HG02798 (cell line): ENCODE results near the gene CAD.
"Not testable (repeated sequence)": the region's sequence is repeated elsewhere in the genome, so short reads cannot be mapped to it uniquely, and the experiment has no call there.

Experiments
- ATAC-seq: cut with Tn5 transposase; IDR thresholded peaks from one replicate; pipeline ENCODE4 v1.9.1; 2021; ENCODE audit warnings: mild to moderate bottlenecking; ENCODE audit not compliant: unreplicated experiment, poor library complexity

Gene CAD

DNA sequence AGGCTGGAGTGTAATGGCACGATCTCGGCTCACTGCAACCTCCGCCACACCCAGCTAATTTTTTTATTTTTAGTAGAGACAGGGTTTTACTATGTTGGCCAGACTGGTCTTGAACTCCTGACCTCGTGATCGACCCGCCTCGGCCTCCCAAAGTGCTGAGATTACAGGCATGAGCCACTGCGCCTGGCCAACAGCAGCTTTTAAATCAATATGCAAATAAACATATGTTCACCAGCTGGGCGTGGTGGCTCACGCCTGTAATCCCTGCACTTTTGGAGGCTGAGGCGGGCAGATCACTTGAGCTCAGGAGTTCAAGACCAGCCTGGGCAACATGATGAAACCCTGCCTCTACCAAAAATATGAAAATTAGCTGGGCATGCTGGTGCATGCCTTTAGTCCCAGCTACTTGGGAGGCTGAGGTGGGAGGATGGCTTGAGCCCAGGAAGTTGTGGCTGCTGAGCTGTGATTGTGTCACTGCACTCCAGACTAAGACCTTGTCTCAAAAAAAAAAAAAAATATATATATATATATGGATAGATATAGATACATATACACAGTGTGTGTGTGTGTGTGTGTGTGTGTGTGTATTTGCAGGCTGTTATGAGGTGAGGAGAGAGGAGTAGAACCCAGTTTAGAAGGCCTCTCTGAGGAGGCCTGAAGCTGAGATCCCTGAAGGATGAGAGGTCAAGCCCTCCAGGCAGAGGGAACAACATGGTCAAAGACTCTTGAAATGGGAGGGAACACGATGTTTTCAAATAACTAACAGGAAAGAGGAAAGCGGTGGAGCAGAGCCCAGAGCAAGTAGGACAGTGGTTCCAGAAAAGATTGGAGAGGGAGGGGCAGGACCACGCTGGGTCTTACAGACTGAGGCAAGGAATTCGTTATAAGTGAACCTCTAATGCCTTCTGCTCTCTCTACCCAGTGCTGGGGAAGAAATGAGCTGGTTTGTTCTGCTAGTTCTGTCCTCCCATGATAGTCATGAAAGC lies 55.7 kb downstream of the CAD start:
- ATAC-seq = not testable (repeated sequence)

GRCh38 chr2:27275211-27276150 lies 58.3 kb downstream of the CAD start, which contains the start of gene DNAJC5G:
Gene DNAJC5G (plus strand): TSS chr2:27275433. CDS start chr2:27276729, 1,296 bp downstream.
- ATAC-seq = no peak

GRCh38 chr2:27278010-27278409 lies 60.8 kb downstream of the CAD start:
- no peak for ATAC-seq

DNA sequence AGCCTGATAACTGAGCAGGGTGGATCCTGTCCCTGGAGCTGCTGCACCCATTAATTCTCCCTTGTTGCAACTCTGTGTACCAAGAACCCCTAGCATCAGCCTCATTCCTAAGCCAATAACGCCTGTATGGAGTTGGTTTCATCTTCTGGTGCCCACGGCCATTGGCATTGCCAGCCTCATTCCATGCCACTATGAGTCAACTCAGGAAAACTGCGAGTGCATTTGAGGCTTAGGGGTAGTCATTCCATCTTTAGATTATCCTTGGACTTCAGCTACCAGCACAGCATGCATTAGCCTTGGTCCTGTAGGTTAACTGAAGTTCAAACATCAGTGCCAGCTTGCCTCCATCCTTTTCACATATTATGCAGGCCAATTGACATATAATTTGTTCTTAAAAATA lies 63.7 kb downstream of the CAD start:
- no peak for ATAC-seq

GRCh38 chr2:27281442-27281841 lies 64.3 kb downstream of the CAD start:
- ATAC-seq = no peak

- ATAC-seq = no peak
Measured at GRCh38 chr2:27281855-27282559, 64.8 kb downstream of the CAD start, which contains the start of gene TRIM54. Gene TRIM54 (plus strand): TSS chr2:27282429. CDS start chr2:27282732, 303 bp downstream.

DNA sequence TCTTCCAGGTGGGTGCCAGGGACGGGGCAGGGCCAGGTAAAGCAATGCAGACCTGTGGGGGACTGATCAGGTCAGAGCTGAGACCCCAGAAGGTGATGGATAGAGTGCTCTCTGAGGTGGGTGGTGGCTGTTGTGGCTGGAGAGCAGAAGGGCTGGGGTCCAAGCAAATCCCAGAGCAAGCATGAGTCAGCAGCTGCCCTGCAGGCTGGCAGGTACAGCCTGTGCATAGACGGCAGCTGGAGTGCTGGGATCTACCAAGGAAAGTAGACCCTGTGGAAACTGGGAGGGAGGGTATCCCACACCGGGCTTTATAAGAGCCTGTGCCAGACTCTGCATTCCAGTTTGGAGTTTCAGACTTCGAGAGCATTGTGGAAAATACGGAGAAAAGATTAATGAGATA lies 65.7 kb downstream of the CAD start:
- no peak for ATAC-seq

GRCh38 chr2:27284996-27285395 lies 67.8 kb downstream of the CAD start:
- no peak for ATAC-seq

DNA sequence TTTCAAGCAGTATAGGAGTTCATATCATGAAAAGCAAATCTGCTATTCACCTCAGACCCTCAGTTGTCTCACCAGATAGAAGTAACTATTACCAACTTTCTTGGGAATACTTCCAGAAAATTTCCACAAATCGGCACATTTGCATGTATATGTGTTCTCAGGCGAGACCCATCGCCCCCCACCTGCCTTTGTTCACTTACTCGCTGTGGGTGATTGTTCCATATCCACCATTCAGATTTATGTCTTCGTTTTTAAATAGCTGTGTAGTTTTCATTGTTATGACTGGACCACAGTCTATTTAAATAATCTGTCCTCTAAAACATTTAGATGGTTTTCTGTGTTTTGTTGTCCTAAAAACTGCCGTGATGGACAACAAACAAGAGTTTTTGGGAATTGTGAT lies 68.3 kb downstream of the CAD start:
- no peak for ATAC-seq

DNA sequence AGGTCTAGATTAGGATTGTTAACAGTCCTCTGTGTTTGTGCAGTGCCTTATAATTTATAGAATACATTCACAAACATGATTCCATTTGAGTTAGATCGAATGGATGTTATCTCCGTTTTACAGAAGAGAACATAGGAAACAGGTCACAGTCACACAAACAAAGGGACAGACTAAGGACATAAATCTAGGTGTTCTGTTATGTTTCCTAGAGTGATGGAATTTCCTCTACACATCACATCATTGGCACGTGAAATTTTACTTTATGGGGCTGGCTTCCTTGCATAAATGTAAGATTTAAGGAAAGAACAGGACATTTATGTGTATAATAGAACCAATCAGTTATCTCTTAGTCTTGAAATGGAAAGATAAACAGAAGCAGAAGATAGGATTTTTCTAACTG lies 71.4 kb downstream of the CAD start:
- ATAC-seq = no peak

DNA sequence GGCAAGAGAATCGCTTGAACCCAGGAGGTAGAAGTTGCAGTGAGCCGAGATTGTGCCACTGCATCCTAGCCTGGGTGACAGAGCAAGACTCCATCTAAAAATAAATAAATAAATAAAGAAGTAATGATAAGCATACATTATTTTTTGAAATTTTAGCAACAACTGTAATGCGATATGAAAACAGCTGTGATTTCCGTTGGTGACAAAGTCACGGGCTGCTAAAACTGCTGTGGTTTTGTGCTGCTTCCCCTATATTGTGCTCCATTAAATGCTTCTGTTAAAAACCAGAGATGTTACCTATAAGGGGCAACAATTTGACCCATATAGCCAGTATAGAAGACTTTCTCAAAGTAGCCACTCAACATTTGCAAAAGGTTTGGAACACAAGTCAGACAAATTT lies 73.4 kb downstream of the CAD start:
- no peak for ATAC-seq

GRCh38 chr2:27291865-27292264 lies 74.7 kb downstream of the CAD start:
- no peak for ATAC-seq
